ENCODE measurements around the gene AZI2. TPM values are rescaled to one million over a fixed set of nuclear protein-coding genes. Genes with fewer than 3 reads are reported as not detected.

AZI2 gene
- total and polyA plus RNA-seq, 9 of the 15 experiments (the other 6 are each of a cell fraction or from before 2014, with no cell fraction given): 28.5 to 96.3 (median 70.2) TPM

GRCh38 chr3:28337230-28337629, 11.4 kb downstream of the AZI2 start:
- ChIA-PET POLR2A (interaction anchor here (1.2 kb wide), 1 partner anchor 11 kb away, joined by 8 read pairs; the partner anchor contains the start of genes AZI2 and ZCWPW2), CTCF (ENCODE audit: low intra/inter-chr PET ratio) (no interaction called here)
- TF ChIP-seq ZFP30 (CRISPR knock-in tag; IDR thresholded peaks at IDR 0.05; ENCODE audit: borderline replicate concordance): no peak
- TF ChIP-seq ZNF239 (CRISPR knock-in tag; IDR thresholded peaks at IDR 0.05): no peak
- TF ChIP-seq SETDB1 (IDR thresholded peaks at IDR 0.05; ENCODE audit: low read length): no peak
- TF ChIP-seq JUN (IDR thresholded peaks at IDR 0.05; ENCODE audit: borderline replicate concordance, low read depth, low read length): no peak
- TF ChIP-seq JUN (CRISPR knock-in tag; IDR thresholded peaks at IDR 0.05; ENCODE audit: borderline replicate concordance): no peak
- TF ChIP-seq SRSF7 (optimal IDR thresholded peaks at IDR 0.05; ENCODE audit: low read depth, low read length): no peak
- TF ChIP-seq ELK1 (CRISPR knock-in tag; IDR thresholded peaks at IDR 0.05): no peak
- TF ChIP-seq BCOR (IDR thresholded peaks at IDR 0.05): no peak
- TF ChIP-seq ADNP (tag; IDR thresholded peaks at IDR 0.05): no peak
- TF ChIP-seq KLF1 (tag; IDR thresholded peaks at IDR 0.05): no peak
- TF ChIP-seq SMARCB1 (IDR thresholded peaks at IDR 0.05; ENCODE audit: insufficient read length, low read depth): no peak
- no peaks in the 10 kb centered on the region for H3K27me3 ChIP-seq (ENCODE audit: control insufficient read depth in 2 of 2, insufficient read depth in 2 of 2, low read length in 2 of 2)
- H3K36me3 ChIP-seq (ENCODE audit: control insufficient read depth, insufficient read depth, low read length): peaks cover 52% of the 10 kb centered on the region
- in situ Hi-C loops (cut with MboI): loop anchor here (10.0 kb wide), 1 partner anchor 622 kb away; no protein-coding TSS in a partner anchor
- H3K27ac ChIP-seq (ENCODE audit: extremely low read depth, low read depth, low read length): no peak overlapping the region
- H3K4me2 ChIP-seq (ENCODE audit: insufficient read depth, low read length): no peak overlapping the region
- no TSS peak for BruUV-seq (replicated peaks)
- no peak overlapping the region for H3K4me3 ChIP-seq
- H4K20me1 ChIP-seq (replicated peaks; ENCODE audit: control insufficient read depth, insufficient read depth, low read length): no peaks in the 10 kb centered on the region
- H3K9me3 ChIP-seq (replicated peaks; ENCODE audit: control insufficient read depth, insufficient read depth, low read depth, low read length): no peaks in the 10 kb centered on the region
- H3K79me2 ChIP-seq (ENCODE audit: control insufficient read depth, insufficient read depth, low read length): peaks cover 16% of the 10 kb centered on the region
- DNase-seq (ENCODE audit: extremely low read depth in 1 of 4, low spot score in 3 of 4) (no peak), FAIRE-seq (no peak), ATAC-seq (no peak)
- no peaks in the 10 kb centered on the region for H3K9me1 ChIP-seq (ENCODE audit: control insufficient read depth, insufficient read depth, low read length)
- H3K4me1 ChIP-seq (replicated peaks in 1 of 2; ENCODE audit: control insufficient read depth in 2 of 2, insufficient read depth in 2 of 2, low read length in 2 of 2): no peaks in the 10 kb centered on the region
- intact Hi-C loops (cut with micrococcal nuclease): no loop called here
- H3K9ac ChIP-seq (ENCODE audit: insufficient read depth in 1 of 2, low read depth in 2 of 2, low read length in 2 of 2): no peak overlapping the region
- no peak overlapping the region for H2AFZ ChIP-seq (ENCODE audit: low read depth, low read length)

All from K562 (cell line).